GM18873 (cell line): ENCODE measurements around the gene LIPM.

ENCODE experiments used
- ATAC-seq: cut with Tn5 transposase; IDR thresholded peaks from one replicate; pipeline ENCODE4 v1.9.1; 2021; ENCODE audit warnings: mild to moderate bottlenecking, moderate library complexity, moderate number of reproducible peaks; ENCODE audit not compliant: unreplicated experiment, low FRiP score

LIPM gene, protein sequence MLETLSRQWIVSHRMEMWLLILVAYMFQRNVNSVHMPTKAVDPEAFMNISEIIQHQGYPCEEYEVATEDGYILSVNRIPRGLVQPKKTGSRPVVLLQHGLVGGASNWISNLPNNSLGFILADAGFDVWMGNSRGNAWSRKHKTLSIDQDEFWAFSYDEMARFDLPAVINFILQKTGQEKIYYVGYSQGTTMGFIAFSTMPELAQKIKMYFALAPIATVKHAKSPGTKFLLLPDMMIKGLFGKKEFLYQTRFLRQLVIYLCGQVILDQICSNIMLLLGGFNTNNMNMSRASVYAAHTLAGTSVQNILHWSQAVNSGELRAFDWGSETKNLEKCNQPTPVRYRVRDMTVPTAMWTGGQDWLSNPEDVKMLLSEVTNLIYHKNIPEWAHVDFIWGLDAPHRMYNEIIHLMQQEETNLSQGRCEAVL

DNA sequence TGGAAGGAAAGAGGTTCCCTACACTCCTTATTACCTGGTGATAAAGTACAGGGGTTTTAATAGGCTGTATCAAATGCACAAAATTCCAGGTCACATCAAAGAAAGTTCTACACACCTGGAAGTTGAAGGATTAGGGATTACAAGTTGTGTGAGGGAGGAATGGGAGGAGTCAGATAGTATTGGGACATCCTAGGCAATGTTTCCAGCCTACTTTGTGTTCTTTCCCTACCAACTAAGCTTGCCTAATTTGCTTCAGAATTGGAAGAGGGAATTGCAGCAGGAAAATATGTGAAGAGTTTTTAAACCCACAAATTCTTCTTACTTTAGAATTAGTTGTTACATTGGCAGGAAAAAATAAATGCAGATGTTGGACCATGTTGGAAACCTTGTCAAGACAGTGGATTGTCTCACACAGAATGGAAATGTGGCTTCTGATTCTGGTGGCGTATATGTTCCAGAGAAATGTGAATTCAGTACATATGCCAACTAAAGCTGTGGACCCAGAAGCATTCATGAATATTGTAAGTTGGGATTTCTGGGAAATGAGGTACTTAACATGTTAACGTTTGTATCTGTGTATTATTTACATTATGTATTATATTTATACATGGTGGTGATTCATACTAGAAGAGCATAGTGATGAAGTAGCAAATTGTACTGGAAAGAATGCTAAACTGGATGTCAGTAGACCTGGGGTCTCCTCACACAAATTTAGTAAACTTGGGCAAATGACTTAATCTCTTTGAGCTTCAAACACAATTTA, at the start of gene LIPM:
TSS of gene LIPM (plus strand) at position 208 of the 763 bp plus-strand sequence. CDS start at position 375, 167 bp downstream.
- ATAC-seq = no peak

DNA sequence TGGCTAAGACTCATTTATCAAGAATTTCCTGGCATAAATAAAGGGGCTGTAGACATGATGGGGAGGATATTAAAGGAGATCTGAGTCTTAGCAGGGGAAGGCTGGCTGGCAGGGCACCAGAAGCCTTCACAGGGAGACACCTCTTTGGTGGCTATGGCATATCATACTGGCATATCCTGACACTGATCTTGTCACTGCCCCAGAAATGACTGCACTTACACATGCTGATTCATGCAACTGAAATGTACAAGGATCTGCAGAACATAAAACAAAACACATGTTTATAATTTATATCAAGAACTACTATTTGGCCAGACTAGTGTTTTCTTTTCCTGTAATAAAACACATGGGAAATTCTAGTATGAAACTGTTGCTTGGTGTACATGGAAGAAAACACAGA, 48.2 kb upstream of the LIPM start:
- no peak for ATAC-seq

DNA sequence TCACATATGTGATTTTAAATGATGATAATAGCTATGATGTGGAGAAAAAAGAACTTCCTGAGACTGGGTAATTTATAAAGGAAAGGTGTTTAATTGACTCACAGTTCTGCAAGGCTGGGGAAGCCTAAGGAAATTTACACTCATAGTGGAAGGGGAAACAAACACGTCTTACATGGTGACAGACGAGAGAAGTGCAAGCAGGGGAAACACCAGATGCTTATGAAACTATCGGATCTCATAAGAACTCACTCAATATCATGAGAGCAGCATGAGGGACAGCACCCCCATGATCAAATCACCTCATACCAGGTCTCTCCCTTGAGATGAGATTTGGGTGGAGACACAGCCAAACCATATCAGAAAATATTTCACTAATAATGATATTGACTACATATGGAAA, 46.8 kb upstream of the LIPM start:
- peak; percentile 67 for ATAC-seq

DNA sequence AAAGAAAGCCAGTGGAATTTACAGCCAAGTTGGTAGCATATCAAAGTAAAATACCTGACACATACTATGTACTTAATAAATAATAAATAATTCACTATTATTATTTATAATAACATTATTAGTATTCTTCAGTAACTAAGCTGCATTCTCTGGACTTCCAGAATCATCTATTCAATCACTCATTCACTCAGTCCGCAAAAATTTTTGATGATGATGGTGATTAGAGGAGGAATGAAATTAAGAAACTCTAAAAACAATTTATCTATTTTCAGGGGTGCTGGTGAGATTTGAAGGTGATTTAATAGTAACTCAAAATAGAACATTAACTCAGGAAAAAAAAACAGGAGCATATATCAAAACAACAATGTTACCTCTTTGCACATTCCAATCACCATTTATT, 45.9 kb upstream of the LIPM start:
- ATAC-seq = no peak

DNA sequence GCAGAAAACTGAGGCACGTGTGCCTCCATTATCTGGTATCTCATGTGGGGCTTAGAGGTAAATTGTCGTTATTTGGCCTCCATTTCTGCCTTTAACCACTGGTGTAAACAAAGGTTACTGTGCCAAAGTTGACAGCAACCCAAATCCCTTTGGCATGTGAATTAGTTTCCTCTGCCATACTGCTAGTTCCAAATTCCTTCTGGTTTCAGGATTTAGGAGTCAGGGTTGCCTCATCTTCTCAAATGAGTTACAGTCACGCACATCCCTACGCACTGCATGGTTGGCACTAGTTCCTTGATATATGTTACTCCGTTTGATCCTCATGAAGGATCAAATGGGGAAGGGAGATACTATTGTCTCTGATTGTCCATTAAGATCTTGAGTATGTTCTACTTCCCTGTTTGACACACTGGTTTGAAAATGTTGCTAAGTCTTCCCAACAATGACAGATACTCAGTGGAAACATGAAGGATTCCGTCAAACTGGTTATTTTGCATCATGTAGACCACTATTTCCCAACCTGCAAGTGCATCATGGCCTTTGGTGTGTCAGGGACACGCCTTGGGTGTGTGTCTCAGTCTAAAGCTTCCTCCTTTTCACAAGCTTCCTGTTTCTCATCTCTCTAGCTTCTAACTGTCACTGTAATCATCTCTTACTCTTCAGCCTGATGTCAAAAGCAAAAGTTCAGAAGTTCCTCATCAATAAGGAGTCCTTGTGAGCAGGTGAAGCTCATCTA, 43.0 kb upstream of the LIPM start, which contains the start of gene LIPN:
TSS of gene LIPN (plus strand) at position 655 of the 736 bp plus-strand sequence. CDS start 1,386 bp downstream, outside the sequence.
- ATAC-seq = no peak

DNA sequence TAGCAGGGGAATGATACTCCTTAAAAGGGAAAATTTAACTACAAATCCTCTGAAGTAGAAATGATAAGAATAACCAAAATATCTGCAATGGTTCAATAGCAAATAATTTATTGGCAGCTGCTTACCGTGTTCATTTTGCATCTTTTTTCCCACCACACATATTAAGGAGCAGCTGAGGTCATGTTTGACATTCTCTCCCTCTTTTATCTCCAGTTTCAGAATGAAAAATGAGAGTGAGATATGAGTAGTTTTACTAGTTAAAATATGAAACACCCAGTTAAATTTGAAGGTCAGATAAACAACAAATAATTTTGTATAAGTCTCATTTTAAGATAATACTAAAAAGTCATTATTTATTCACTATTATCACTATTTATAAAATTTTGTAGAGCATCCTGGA, 39.6 kb upstream of the LIPM start:
- no peak for ATAC-seq

DNA sequence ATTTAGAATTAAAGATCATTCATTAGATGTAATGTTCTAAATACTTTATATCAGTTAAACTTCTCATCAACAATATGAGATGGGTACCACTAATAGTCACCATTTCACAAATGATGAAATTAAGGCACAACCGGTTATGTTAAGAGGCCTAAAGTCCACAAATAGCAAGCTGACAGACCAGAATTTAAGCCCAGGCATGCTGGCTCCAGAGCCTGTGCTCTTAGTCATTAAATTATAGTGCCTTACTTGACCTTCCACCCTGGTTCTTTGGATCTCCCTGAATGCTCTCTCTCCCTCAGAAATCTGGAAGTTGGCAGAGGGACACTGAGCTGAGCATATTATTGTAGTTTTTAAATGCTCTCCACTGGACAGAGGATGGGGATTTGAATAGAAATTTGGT, 39.1 kb upstream of the LIPM start:
- no peak for ATAC-seq

DNA sequence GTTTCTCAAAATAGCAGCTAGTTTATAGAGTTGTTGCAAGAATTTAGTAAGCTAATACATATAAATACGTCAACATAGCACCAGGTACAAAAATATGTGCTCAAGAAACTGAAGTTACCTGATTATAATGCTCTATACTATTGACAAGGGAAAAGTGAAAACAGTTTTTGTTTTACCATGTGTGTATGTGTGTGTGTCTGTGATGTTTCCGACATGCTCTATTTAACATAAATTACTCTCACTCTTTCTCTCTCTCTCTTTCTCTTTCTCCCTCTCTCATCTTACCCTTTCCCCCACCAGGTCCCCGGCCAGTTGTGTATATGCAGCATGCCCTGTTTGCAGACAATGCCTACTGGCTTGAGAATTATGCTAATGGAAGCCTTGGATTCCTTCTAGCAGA, 38.4 kb upstream of the LIPM start:
- ATAC-seq = no peak

DNA sequence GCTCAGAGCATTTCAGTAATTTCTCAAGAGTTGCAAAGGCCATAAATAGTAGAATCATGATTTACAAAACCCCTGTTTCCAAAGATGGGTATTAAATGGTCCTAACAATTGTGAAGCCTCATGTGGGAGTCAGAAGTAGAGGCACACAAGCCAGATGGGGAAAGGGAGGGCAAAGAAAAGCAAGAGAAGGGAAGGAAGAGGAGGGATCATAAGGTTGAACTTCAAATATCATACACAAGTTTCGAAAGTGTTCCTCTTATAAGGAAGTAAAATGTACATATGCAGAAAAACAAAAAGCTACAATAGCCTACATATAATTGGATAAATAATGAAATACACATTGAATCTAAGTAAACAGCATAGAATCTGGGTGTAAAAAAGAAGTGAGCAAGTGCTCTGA, 36.7 kb upstream of the LIPM start:
- no peak for ATAC-seq

DNA sequence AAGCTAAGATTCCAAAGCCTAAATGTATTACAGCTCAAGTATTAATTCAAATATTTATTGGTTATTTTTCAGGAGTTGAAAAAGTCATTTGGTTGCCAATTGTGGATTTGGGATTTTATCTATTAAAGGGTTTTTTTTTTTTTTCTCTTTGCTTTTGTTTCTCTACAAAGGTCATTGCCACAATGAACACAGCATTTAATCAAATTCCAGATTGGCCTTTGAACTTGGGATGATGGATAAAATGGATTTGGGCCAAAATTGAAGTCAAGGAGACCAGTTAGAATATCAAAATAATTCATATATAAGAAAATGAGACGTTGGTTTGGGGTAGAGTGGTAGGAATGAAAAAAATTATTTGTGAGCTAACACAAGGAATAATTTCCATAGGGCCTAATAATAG, 33.1 kb upstream of the LIPM start:
- ATAC-seq = no peak

DNA sequence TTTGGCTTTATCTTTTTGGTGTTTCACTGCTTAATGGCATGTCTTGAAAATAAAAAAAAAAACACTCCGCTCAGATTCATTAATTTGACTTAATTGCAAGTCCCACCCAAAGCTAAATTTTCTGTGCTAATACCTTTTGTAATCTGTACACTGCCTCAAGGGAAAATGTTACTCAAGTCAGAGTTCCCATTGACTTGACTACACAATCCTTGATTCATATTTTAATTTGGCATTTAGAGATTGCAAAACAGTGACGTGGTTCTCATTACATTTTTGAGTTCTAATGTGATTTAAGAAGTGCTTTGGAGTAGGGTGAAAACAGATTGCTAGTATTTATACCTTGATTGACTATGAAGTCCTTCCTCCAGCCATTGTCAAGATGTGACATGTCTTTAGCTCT, 21.3 kb upstream of the LIPM start:
- no peak for ATAC-seq

DNA sequence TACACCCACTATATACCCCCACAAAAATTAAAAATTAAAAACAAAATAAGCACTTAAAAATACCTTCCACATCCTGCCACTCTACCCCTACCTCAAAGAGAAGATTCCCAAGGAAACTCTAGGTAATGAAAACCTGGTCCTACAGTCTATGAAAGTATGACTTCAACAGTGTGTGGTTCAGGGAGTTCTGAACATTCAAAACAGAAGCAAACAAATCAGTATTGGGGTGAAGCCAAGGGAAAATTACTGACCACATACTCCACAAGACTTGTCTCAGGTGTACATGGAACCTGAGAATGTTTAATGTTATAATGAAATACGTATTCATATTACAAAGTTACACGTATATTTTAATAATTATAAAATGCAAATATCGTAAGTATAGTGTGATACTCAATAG, 20.3 kb upstream of the LIPM start:
- ATAC-seq = no peak

DNA sequence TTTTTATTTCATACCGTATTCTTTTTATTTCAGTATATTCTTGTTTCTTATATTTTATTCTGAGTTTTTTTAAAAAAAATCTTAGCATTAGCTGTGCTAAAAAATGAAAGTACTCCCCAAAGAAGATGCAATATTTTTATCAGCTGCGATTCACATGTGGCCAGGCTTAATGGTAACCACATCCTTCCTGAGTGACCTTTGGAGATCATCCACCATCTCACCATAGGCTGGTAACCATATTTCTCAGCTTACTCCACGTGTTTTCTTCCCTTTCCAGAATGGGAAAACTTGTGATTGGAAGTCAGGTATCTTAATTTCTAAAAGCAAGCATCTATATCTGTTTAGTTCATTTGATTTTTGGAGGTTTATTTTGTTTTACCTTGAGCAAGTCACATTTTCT, 18.8 kb upstream of the LIPM start:
- ATAC-seq = no peak

DNA sequence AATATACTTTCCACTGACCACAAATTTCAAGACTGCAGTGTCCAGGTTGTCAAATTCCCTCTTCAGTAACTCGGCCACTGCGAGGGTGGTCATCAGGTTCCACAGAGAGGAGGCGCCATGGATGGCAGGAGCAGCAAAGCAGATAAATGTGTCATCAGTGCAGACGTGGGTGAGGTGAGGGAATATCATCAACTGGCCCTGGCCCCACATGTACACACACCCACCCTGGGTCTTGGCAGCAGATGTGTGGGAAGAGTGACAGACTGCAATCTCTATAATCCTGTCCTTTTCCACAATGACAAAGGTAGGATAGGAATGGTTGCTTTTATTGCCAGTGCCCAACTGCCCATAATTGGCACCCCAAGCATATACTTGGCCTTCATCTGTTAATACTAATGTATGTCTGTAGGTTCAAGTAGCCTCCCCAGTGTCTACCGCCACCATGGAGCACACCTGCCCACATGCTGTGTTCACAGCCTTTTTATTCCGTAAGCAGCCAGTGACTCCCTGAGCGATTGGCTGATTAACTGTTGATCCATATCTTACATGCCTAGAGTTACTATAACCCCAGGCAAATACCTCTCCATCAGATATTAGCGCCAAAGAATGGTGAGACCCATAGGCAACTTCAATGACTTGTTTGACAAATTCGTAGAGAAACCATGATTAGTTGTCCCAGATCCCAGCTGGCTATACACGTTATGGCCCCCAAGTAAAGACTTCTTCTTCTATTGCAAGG, 16.3 kb upstream of the LIPM start:
- ATAC-seq = no peak

DNA sequence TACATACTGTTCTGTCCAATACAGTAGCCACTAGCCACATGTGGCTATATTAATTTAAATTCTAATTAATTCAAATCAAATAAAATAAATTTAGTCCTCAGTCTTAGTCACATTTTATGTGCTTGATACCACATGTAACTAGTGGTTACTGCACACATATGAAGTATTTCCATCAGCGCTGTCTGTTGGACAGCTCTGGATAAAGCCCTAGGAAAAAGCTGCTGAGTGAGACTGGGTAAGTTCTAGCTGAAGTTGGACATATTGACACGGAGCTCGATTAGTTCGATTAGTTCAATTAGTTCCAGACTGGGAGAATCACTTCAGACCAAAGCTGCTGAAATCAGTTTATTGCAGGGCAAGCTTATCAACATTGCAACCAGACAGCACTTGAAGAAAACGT, 15.1 kb upstream of the LIPM start:
- ATAC-seq = no peak

DNA sequence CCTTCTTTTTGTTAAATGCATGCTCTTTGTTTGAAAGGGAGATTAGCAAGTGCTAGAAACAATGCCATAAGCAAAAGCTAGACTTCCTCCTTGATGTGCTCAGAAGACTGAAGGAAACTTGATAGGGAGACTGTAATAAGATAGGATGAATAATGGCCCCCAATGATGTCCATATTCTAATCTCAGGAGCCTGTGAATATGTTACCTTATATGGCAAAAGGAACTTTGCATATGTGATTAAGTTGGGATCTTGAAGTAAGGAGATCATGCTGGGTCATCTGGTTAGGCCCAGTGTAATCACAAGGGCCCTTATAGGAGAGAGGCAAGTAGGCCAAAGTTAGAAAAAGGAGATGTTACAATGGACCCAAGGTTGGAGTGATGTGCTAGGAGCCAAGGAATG, 13.6 kb upstream of the LIPM start:
- no peak for ATAC-seq

DNA sequence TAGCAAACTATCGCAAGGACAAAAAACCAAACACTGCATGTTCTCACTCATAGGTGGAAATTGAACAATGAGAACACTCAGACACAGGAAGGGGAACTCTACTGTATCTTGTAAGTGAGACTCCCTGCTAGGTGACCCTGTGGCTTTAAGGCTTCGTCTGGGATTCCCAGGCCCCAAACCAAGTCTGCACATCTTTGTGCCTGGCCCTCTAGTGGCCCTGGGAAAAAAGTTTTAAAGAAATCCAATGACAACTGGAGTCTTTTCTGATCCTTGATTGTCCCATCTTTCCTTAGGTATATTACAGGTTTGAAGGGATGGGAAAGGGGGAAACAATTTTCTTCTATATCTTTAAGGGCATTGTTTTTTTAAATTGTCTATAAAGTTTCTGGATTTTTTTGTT, 10.6 kb upstream of the LIPM start:
- ATAC-seq = no peak

DNA sequence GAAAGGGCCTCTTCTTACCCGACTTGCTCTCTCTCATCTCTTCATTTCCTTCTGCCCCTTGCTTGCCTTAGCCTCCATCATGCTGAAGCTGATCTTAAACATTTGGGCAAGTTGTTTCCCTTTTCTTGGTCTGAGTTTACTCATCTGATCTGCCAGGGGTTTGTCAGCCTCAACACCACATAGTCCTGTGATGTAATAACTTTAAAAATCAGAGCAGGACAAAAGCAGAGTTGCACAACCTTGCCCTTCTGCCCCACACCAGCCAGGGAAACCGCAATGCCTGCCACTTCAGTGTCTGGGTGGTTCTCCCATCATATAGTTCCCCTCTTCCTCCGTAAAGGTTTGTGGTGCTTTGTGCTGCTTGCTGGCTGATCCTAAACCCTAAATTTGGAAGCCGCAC, 9.9 kb upstream of the LIPM start:
- ATAC-seq = no peak

DNA sequence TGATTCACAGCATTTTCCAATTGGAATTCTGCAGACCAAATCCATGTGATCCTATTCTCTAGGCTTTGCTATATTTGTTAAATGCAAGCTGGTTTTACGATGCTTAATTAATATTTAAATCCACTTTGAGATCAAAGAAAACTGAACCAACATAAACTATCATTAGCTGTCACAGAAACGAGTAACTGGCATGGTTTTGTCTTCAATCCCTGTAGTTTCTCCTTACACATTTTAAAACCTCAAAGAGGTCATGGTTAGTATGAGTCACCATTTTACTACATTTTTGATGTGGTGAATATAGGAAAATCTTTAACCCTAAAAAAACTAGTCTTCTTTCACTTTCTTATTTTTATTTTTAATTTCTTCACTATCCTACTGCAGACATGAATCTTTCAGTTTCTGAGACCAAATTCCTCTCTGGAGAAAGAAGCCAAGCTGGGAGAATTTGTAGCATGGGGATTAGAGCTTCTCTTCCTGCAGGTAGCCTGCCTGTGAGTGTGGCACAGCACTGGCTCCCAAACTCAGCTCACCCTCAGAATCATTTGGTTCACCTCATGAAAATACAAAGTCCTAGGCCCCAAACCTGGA, 8.7 kb upstream of the LIPM start:
- no peak for ATAC-seq

DNA sequence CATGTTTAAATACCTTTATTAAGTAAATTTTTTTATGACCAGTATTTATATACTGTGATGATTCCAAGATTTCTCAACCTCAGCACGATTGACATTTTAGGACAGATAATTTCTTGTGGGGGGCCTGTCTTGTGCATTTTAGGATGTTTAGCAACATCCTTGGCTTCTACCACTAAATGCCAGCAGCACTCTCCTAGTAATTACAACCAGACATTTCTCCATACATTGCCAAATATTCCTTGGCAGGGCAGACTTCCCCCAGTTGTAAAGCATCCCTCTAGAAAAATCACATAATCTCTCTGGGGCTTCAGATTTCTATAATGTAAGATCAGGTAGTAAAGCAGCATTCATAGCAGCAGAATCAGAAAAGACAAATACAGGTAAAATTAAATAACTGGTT, 7.8 kb upstream of the LIPM start:
- ATAC-seq = no peak
